ENCODE results near the gene CRYBA4. TPM values are rescaled to one million over a fixed set of nuclear protein-coding genes. Genes with fewer than 3 reads are reported as not detected.

The CRYBA4 gene
- total and polyA plus RNA-seq, 2 experiments from 2014 or later: 1.5 TPM; not detected in 1

DNA sequence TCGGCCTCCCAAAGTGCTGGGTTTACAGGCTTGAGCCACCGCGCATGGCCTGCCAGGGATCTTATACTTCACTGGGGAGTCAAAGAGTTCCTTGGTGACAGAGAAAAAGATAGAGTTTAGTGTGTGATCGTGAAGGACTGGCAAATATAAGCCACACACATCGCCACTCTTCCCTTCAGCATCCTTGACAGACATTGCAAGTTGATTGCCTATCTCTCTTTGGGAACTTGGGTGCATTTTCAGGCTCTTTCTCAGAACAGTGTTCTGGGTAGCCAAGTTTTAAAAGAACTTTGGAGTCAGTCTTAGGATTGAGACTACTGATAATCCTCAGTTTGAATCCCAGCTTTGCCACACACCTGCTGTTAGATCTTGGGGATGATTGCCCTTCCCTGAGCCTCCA, 55.5 kb downstream of the CRYBA4 start:
- no peak overlapping the region for H2AFZ ChIP-seq
- no peak for DNase-seq (ENCODE audit: low spot score)
- ATAC-seq: no peak
- H3K27ac Mint-ChIP-seq: no peak overlapping the region
- H3K79me2 ChIP-seq (replicated peaks; ENCODE audit: insufficient read depth): peaks cover 17% of the 10 kb centered on the region; the same call in 1 of the 2 replicates
- peaks cover 21% of the 10 kb centered on the region for H3K27me3 Mint-ChIP-seq (ENCODE audit: insufficient read depth, low read depth, poor library complexity)
- H3K4me1 ChIP-seq (ENCODE audit: insufficient read depth): peaks cover 42% of the 10 kb centered on the region
- 0 out of 2 replicates have a peak, but pooled peaks cover 2% of the 10 kb centered on the region for H4K20me1 ChIP-seq (replicated peaks; ENCODE audit: insufficient read depth)
- H3K4me2 ChIP-seq: no peak overlapping the region
- no peaks in the 10 kb centered on the region for H3K27me3 ChIP-seq (ENCODE audit: insufficient read depth)
- no peaks in the 10 kb centered on the region for H3K36me3 ChIP-seq (ENCODE audit: insufficient read depth)
- peaks cover 16% of the 10 kb centered on the region for H3K36me3 Mint-ChIP-seq (ENCODE audit: low read depth)
- H3K27ac ChIP-seq (ENCODE audit: low read depth): no peak overlapping the region
- no peak overlapping the region for H3K4me3 Mint-ChIP-seq
- peaks cover 55% of the 10 kb centered on the region for H3K4me1 Mint-ChIP-seq
- no peaks in the 10 kb centered on the region for H3K9me3 Mint-ChIP-seq
- no peak overlapping the region for H3K4me3 ChIP-seq
- H3F3A ChIP-seq (replicated peaks; ENCODE audit: low read depth): peaks cover 47% of the 10 kb centered on the region
- peaks cover 6% of the 10 kb centered on the region; the same call in 1 of the 2 replicates for H3K9me2 ChIP-seq (ENCODE audit: insufficient read depth)
- no peak for TF ChIP-seq NANOG (IDR thresholded peaks at IDR 0.05; ENCODE audit: borderline replicate concordance)
- TF ChIP-seq ZNF114 (CRISPR knock-in tag; IDR thresholded peaks at IDR 0.05): no peak
- TF ChIP-seq STAT1 (IDR thresholded peaks at IDR 0.05; ENCODE audit: unreplicated experiment): no peak
- TF ChIP-seq, protein P1, sequence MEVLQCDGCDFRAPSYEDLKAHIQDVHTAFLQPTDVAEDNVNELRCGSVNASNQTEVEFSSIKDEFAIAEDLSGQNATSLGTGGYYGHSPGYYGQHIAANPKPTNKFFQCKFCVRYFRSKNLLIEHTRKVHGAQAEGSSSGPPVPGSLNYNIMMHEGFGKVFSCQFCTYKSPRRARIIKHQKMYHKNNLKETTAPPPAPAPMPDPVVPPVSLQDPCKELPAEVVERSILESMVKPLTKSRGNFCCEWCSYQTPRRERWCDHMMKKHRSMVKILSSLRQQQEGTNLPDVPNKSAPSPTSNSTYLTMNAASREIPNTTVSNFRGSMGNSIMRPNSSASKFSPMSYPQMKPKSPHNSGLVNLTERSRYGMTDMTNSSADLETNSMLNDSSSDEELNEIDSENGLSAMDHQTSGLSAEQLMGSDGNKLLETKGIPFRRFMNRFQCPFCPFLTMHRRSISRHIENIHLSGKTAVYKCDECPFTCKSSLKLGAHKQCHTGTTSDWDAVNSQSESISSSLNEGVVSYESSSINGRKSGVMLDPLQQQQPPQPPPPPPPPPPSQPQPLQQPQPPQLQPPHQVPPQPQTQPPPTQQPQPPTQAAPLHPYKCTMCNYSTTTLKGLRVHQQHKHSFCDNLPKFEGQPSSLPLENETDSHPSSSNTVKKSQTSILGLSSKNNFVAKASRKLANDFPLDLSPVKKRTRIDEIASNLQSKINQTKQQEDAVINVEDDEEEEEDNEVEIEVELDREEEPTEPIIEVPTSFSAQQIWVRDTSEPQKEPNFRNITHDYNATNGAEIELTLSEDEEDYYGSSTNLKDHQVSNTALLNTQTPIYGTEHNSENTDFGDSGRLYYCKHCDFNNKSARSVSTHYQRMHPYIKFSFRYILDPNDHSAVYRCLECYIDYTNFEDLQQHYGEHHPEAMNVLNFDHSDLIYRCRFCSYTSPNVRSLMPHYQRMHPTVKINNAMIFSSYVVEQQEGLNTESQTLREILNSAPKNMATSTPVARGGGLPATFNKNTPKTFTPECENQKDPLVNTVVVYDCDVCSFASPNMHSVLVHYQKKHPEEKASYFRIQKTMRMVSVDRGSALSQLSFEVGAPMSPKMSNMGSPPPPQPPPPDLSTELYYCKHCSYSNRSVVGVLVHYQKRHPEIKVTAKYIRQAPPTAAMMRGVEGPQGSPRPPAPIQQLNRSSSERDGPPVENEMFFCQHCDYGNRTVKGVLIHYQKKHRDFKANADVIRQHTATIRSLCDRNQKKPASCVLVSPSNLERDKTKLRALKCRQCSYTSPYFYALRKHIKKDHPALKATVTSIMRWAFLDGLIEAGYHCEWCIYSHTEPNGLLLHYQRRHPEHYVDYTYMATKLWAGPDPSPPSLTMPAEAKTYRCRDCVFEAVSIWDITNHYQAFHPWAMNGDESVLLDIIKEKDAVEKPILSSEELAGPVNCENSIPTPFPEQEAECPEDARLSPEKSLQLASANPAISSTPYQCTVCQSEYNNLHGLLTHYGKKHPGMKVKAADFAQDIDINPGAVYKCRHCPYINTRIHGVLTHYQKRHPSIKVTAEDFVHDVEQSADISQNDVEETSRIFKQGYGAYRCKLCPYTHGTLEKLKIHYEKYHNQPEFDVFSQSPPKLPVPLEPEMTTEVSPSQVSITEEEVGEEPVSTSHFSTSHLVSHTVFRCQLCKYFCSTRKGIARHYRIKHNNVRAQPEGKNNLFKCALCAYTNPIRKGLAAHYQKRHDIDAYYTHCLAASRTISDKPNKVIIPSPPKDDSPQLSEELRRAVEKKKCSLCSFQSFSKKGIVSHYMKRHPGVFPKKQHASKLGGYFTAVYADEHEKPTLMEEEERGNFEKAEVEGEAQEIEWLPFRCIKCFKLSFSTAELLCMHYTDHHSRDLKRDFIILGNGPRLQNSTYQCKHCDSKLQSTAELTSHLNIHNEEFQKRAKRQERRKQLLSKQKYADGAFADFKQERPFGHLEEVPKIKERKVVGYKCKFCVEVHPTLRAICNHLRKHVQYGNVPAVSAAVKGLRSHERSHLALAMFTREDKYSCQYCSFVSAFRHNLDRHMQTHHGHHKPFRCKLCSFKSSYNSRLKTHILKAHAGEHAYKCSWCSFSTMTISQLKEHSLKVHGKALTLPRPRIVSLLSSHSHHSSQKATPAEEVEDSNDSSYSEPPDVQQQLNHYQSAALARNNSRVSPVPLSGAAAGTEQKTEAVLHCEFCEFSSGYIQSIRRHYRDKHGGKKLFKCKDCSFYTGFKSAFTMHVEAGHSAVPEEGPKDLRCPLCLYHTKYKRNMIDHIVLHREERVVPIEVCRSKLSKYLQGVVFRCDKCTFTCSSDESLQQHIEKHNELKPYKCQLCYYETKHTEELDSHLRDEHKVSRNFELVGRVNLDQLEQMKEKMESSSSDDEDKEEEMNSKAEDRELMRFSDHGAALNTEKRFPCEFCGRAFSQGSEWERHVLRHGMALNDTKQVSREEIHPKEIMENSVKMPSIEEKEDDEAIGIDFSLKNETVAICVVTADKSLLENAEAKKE (CRISPR knock-in tag; IDR thresholded peaks at IDR 0.05): no peak
- TF ChIP-seq EZH2phosphoT487 (IDR thresholded peaks at IDR 0.05; ENCODE audit: unreplicated experiment): no peak
- TF ChIP-seq, protein P2, sequence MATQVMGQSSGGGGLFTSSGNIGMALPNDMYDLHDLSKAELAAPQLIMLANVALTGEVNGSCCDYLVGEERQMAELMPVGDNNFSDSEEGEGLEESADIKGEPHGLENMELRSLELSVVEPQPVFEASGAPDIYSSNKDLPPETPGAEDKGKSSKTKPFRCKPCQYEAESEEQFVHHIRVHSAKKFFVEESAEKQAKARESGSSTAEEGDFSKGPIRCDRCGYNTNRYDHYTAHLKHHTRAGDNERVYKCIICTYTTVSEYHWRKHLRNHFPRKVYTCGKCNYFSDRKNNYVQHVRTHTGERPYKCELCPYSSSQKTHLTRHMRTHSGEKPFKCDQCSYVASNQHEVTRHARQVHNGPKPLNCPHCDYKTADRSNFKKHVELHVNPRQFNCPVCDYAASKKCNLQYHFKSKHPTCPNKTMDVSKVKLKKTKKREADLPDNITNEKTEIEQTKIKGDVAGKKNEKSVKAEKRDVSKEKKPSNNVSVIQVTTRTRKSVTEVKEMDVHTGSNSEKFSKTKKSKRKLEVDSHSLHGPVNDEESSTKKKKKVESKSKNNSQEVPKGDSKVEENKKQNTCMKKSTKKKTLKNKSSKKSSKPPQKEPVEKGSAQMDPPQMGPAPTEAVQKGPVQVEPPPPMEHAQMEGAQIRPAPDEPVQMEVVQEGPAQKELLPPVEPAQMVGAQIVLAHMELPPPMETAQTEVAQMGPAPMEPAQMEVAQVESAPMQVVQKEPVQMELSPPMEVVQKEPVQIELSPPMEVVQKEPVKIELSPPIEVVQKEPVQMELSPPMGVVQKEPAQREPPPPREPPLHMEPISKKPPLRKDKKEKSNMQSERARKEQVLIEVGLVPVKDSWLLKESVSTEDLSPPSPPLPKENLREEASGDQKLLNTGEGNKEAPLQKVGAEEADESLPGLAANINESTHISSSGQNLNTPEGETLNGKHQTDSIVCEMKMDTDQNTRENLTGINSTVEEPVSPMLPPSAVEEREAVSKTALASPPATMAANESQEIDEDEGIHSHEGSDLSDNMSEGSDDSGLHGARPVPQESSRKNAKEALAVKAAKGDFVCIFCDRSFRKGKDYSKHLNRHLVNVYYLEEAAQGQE (IDR thresholded peaks at IDR 0.05; ENCODE audit: unreplicated experiment): no peak
- TF ChIP-seq CREB1 (CRISPR knock-in tag; IDR thresholded peaks at IDR 0.05; ENCODE audit: low read depth): no peak
- TF ChIP-seq, protein P3, sequence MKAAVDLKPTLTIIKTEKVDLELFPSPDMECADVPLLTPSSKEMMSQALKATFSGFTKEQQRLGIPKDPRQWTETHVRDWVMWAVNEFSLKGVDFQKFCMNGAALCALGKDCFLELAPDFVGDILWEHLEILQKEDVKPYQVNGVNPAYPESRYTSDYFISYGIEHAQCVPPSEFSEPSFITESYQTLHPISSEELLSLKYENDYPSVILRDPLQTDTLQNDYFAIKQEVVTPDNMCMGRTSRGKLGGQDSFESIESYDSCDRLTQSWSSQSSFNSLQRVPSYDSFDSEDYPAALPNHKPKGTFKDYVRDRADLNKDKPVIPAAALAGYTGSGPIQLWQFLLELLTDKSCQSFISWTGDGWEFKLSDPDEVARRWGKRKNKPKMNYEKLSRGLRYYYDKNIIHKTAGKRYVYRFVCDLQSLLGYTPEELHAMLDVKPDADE (IDR thresholded peaks at IDR 0.05): no peak
- TF ChIP-seq, protein P4, sequence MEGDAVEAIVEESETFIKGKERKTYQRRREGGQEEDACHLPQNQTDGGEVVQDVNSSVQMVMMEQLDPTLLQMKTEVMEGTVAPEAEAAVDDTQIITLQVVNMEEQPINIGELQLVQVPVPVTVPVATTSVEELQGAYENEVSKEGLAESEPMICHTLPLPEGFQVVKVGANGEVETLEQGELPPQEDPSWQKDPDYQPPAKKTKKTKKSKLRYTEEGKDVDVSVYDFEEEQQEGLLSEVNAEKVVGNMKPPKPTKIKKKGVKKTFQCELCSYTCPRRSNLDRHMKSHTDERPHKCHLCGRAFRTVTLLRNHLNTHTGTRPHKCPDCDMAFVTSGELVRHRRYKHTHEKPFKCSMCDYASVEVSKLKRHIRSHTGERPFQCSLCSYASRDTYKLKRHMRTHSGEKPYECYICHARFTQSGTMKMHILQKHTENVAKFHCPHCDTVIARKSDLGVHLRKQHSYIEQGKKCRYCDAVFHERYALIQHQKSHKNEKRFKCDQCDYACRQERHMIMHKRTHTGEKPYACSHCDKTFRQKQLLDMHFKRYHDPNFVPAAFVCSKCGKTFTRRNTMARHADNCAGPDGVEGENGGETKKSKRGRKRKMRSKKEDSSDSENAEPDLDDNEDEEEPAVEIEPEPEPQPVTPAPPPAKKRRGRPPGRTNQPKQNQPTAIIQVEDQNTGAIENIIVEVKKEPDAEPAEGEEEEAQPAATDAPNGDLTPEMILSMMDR (conservative IDR thresholded peaks at IDR 0.05; ENCODE audit: low read depth in 2 of 2): no peak
- TF ChIP-seq POLR2AphosphoS5 (IDR thresholded peaks at IDR 0.05; ENCODE audit: low read depth): no peak; the same call in 1 of the 2 replicates
- no peak for TF ChIP-seq ZNF331 (CRISPR knock-in tag; IDR thresholded peaks at IDR 0.05; ENCODE audit: low read depth)
- no peak for TF ChIP-seq JUNB (IDR thresholded peaks at IDR 0.05; ENCODE audit: unreplicated experiment)
- TF ChIP-seq EZH2 (IDR thresholded peaks at IDR 0.05; ENCODE audit: low read depth, unreplicated experiment): no peak

Data from GM23338 (cell line).